Measurements from ENCODE around the gene SCRT2. TPM values are rescaled to one million over a fixed set of nuclear protein-coding genes. Genes with fewer than 3 reads are reported as not detected.

Gene SCRT2
- total RNA-seq, 1 experiment from 2014 or later = not detected

DNA sequence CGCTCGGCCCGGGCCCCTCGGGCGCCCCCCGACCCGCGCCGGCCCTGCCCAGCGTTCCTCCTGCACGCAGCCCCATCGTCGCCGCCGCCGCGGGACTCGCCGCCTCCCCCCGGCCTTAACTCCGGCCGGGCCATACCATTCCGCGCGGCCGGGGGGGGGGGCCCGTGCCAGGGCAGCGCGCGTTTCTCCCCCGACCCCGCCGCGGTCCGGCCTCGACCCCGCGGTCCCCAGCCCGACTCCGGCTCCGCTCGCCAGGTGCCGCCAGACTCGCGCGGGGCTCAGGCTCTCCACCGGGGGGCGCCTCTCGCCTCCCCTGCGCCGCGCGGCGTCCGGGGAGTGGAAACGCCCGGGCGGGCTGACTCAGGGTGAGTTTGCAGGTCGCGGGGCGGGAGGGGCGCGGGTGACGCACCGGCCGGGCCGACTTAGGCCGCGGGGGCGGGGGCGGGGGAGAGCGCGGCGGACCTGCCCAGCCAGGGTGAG, 22.5 kb downstream of the SCRT2 start, which contains the start of gene SRXN1 (continued):
- TF ChIP-seq, protein P1, sequence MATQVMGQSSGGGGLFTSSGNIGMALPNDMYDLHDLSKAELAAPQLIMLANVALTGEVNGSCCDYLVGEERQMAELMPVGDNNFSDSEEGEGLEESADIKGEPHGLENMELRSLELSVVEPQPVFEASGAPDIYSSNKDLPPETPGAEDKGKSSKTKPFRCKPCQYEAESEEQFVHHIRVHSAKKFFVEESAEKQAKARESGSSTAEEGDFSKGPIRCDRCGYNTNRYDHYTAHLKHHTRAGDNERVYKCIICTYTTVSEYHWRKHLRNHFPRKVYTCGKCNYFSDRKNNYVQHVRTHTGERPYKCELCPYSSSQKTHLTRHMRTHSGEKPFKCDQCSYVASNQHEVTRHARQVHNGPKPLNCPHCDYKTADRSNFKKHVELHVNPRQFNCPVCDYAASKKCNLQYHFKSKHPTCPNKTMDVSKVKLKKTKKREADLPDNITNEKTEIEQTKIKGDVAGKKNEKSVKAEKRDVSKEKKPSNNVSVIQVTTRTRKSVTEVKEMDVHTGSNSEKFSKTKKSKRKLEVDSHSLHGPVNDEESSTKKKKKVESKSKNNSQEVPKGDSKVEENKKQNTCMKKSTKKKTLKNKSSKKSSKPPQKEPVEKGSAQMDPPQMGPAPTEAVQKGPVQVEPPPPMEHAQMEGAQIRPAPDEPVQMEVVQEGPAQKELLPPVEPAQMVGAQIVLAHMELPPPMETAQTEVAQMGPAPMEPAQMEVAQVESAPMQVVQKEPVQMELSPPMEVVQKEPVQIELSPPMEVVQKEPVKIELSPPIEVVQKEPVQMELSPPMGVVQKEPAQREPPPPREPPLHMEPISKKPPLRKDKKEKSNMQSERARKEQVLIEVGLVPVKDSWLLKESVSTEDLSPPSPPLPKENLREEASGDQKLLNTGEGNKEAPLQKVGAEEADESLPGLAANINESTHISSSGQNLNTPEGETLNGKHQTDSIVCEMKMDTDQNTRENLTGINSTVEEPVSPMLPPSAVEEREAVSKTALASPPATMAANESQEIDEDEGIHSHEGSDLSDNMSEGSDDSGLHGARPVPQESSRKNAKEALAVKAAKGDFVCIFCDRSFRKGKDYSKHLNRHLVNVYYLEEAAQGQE (IDR thresholded peaks at IDR 0.05; ENCODE audit: low read depth) = no peak
- TF ChIP-seq, protein P2, sequence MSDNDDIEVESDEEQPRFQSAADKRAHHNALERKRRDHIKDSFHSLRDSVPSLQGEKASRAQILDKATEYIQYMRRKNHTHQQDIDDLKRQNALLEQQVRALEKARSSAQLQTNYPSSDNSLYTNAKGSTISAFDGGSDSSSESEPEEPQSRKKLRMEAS (IDR thresholded peaks at IDR 0.05) = 0 out of 2 replicates have a peak, but pooled peaks have one; percentile 11
- TF ChIP-seq ZFX (IDR thresholded peaks at IDR 0.05) = peak; percentile 65
- TF ChIP-seq CBX3 (IDR thresholded peaks at IDR 0.05; ENCODE audit: low read depth) = no peak
- TF ChIP-seq, protein P3, sequence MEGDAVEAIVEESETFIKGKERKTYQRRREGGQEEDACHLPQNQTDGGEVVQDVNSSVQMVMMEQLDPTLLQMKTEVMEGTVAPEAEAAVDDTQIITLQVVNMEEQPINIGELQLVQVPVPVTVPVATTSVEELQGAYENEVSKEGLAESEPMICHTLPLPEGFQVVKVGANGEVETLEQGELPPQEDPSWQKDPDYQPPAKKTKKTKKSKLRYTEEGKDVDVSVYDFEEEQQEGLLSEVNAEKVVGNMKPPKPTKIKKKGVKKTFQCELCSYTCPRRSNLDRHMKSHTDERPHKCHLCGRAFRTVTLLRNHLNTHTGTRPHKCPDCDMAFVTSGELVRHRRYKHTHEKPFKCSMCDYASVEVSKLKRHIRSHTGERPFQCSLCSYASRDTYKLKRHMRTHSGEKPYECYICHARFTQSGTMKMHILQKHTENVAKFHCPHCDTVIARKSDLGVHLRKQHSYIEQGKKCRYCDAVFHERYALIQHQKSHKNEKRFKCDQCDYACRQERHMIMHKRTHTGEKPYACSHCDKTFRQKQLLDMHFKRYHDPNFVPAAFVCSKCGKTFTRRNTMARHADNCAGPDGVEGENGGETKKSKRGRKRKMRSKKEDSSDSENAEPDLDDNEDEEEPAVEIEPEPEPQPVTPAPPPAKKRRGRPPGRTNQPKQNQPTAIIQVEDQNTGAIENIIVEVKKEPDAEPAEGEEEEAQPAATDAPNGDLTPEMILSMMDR (IDR thresholded peaks at IDR 0.05 in 2 of 3, conservative IDR thresholded peaks at IDR 0.05 in 1 of 3; ENCODE audit: borderline replicate concordance in 1 of 3, insufficient read depth in 1 of 3, low read depth in 2 of 3, low read length in 2 of 3) = peak; percentile 52 to 90 (median 64)
- peak; percentile 90 for TF ChIP-seq EGR1 (IDR thresholded peaks at IDR 0.05; ENCODE audit: low read depth)
- TF ChIP-seq EZH2phosphoT487 (IDR thresholded peaks at IDR 0.05; ENCODE audit: borderline replicate concordance) = no peak
- no peak for TF ChIP-seq ELF1 (IDR thresholded peaks at IDR 0.05; ENCODE audit: borderline replicate concordance, low read depth)
- TF ChIP-seq, protein P4, sequence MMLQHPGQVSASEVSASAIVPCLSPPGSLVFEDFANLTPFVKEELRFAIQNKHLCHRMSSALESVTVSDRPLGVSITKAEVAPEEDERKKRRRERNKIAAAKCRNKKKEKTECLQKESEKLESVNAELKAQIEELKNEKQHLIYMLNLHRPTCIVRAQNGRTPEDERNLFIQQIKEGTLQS (IDR thresholded peaks at IDR 0.05) = no peak
- TF ChIP-seq POLR2A (IDR thresholded peaks at IDR 0.05; ENCODE audit: borderline replicate concordance, extremely low read depth, insufficient read depth, insufficient read length) = peak; percentile 70
- peak; percentile 54; the same call in 1 of the 2 replicates for TF ChIP-seq SP1 (IDR thresholded peaks at IDR 0.05; ENCODE audit: low read depth)
- TF ChIP-seq POLR2AphosphoS5 (IDR thresholded peaks at IDR 0.05; ENCODE audit: low read depth, low read length) = peak; percentile 87

Measured in HCT116 (cell line).